ENCODE measurements around the gene PTPRM. TPM values are rescaled to one million over a fixed set of nuclear protein-coding genes. Genes with fewer than 3 reads are reported as not detected.

Gene PTPRM
- polyA plus RNA-seq, 1 donor from 2014 or later, result 126 TPM

- H3K27ac ChIP-seq (ENCODE audit: low read length), result no peak overlapping the region
- H3K27me3 ChIP-seq (ENCODE audit: insufficient read depth, low read depth, low read length), result no peaks in the 10 kb centered on the region
- H3K4me3 ChIP-seq (ENCODE audit: low read length), result no peak overlapping the region
- H3K79me2 ChIP-seq (replicated peaks; ENCODE audit: insufficient read depth, low read length), result no peaks in the 10 kb centered on the region
- no peak for TF ChIP-seq CTCF (IDR thresholded peaks at IDR 0.05; ENCODE audit: poor library complexity, severe bottlenecking)
- TF ChIP-seq EZH2 (IDR thresholded peaks at IDR 0.05; ENCODE audit: borderline replicate concordance, insufficient read depth, low read length, poor library complexity, severe bottlenecking), result no peak
- TF ChIP-seq REST (IDR thresholded peaks at IDR 0.05; ENCODE audit: borderline replicate concordance), result no peak
- no peak for TF ChIP-seq EP300 (conservative IDR thresholded peaks at IDR 0.05; ENCODE audit: poor library complexity, severe bottlenecking)
- no peak for TF ChIP-seq RAD21 (conservative IDR thresholded peaks at IDR 0.05)
- no peak for TF ChIP-seq POLR2AphosphoS5 (IDR thresholded peaks at IDR 0.05)
- no peak for TF ChIP-seq TAF1 (IDR thresholded peaks at IDR 0.05; ENCODE audit: low read depth)
- no peak for TF ChIP-seq SMC3 (conservative IDR thresholded peaks at IDR 0.05; ENCODE audit: poor library complexity)
- TF ChIP-seq MXI1 (conservative IDR thresholded peaks at IDR 0.05; ENCODE audit: poor library complexity, severe bottlenecking), result no peak
- no peaks in the 10 kb centered on the region for H3K36me3 ChIP-seq (ENCODE audit: insufficient read depth, low read length)
- no peaks in the 10 kb centered on the region for H3K9me2 ChIP-seq (ENCODE audit: insufficient read depth, low read length)
- no peaks in the 10 kb centered on the region for H4K20me1 ChIP-seq (ENCODE audit: insufficient read depth)
- no peak overlapping the region for H3K4me2 ChIP-seq (ENCODE audit: low read length)
- no peaks in the 10 kb centered on the region for H3F3A ChIP-seq (ENCODE audit: insufficient read depth, low read length, poor library complexity, severe bottlenecking)
- no peak overlapping the region for H3K9ac ChIP-seq (ENCODE audit: low read length)
- H2AFZ ChIP-seq (ENCODE audit: low read depth, low read length), result no peak overlapping the region
- H3K9me3 ChIP-seq (ENCODE audit: low read length), result no peaks in the 10 kb centered on the region
These were observed 808.1 kb downstream of the PTPRM start for GRCh38 chr18:8375249-8375648.

- no peaks in the 10 kb centered on the region for H3K27me3 ChIP-seq (ENCODE audit: insufficient read depth, low read depth, low read length)
- H3K79me2 ChIP-seq (replicated peaks; ENCODE audit: insufficient read depth, low read length), result no peaks in the 10 kb centered on the region
- H3K9me2 ChIP-seq (ENCODE audit: insufficient read depth, low read length), result no peaks in the 10 kb centered on the region
- no peak overlapping the region for H3K9ac ChIP-seq (ENCODE audit: low read length)
- no peak overlapping the region for H3K4me2 ChIP-seq (ENCODE audit: low read length)
- no peak overlapping the region for H3K4me3 ChIP-seq (ENCODE audit: low read length)
- no peaks in the 10 kb centered on the region for H4K20me1 ChIP-seq (ENCODE audit: insufficient read depth)
- no peak overlapping the region for H2AFZ ChIP-seq (ENCODE audit: low read depth, low read length)
- H3K9me3 ChIP-seq (ENCODE audit: low read length), result no peaks in the 10 kb centered on the region
- TF ChIP-seq RAD21 (conservative IDR thresholded peaks at IDR 0.05) (no peak), EP300 (conservative IDR thresholded peaks at IDR 0.05; ENCODE audit: poor library complexity, severe bottlenecking) (no peak), MXI1 (conservative IDR thresholded peaks at IDR 0.05; ENCODE audit: poor library complexity, severe bottlenecking) (no peak), TAF1 (IDR thresholded peaks at IDR 0.05; ENCODE audit: low read depth) (no peak), REST (IDR thresholded peaks at IDR 0.05; ENCODE audit: borderline replicate concordance) (no peak), EZH2 (IDR thresholded peaks at IDR 0.05; ENCODE audit: borderline replicate concordance, insufficient read depth, low read length, poor library complexity, severe bottlenecking) (no peak)
- H3K36me3 ChIP-seq (ENCODE audit: insufficient read depth, low read length), result no peaks in the 10 kb centered on the region
- no peak overlapping the region for H3K27ac ChIP-seq (ENCODE audit: low read length)
- no peaks in the 10 kb centered on the region for H3F3A ChIP-seq (ENCODE audit: insufficient read depth, low read length, poor library complexity, severe bottlenecking)
These were observed 809.0 kb downstream of the PTPRM start for GRCh38 chr18:8376113-8376512.
